D341Med (cell line): Measurements from ENCODE around the gene GLRX.

Experiments
- DNase-seq: peaks from one replicate; pipeline ENCODE4 v3.0.0; 2012; ENCODE audit warnings: low spot score

Gene GLRX

GRCh38 chr5:95808686-95809413 lies 13.7 kb downstream of the GLRX start:
- DNase-seq: no peak

GRCh38 chr5:95808013-95808685 lies 14.4 kb downstream of the GLRX start:
- no peak for DNase-seq

- DNase-seq: no peak
Measured at GRCh38 chr5:95806687-95807086, 15.8 kb downstream of the GLRX start.

GRCh38 chr5:95804736-95805539 lies 17.6 kb downstream of the GLRX start:
- DNase-seq: no peak

- DNase-seq: no peak
Measured at GRCh38 chr5:95803271-95804148, 19.0 kb downstream of the GLRX start.

GRCh38 chr5:95801961-95802360 lies 20.6 kb downstream of the GLRX start:
- DNase-seq: no peak

GRCh38 chr5:95801532-95801931 lies 21.0 kb downstream of the GLRX start:
- DNase-seq: no peak

GRCh38 chr5:95800553-95800952 lies 22.0 kb downstream of the GLRX start:
- no peak for DNase-seq

- DNase-seq: no peak
Measured at GRCh38 chr5:95799191-95799835, 23.2 kb downstream of the GLRX start.

- DNase-seq: no peak
Measured at GRCh38 chr5:95798545-95798944, 24.0 kb downstream of the GLRX start.

- no peak for DNase-seq
Measured at GRCh38 chr5:95798048-95798447, 24.5 kb downstream of the GLRX start.

GRCh38 chr5:95797301-95797700 lies 25.2 kb downstream of the GLRX start:
- no peak for DNase-seq

- DNase-seq: no peak
Measured at GRCh38 chr5:95794070-95794516, 28.4 kb downstream of the GLRX start.

GRCh38 chr5:95791751-95792150 lies 30.8 kb downstream of the GLRX start:
- DNase-seq: no peak

GRCh38 chr5:95788493-95788892 lies 34.0 kb downstream of the GLRX start:
- DNase-seq: no peak

- no peak for DNase-seq
Measured at GRCh38 chr5:95786821-95787418, 35.6 kb downstream of the GLRX start.

- DNase-seq: no peak
Measured at GRCh38 chr5:95784514-95785302, 37.8 kb downstream of the GLRX start.

- no peak for DNase-seq
Measured at GRCh38 chr5:95783661-95784060, 38.9 kb downstream of the GLRX start.

- no peak for DNase-seq
Measured at GRCh38 chr5:95782181-95782580, 40.3 kb downstream of the GLRX start.

GRCh38 chr5:95781101-95781583 lies 41.4 kb downstream of the GLRX start:
- DNase-seq: peak; percentile 79
